Activated naive CD4-positive, alpha-beta T cell treated with anti-CD3 and anti-CD28 coated beads, Interleukin-2, amount 50 U/mL, for 16 hours (primary cell): ENCODE results near the gene OR5AL1.
"Not testable (repeated sequence)": the region's sequence is repeated elsewhere in the genome, so short reads cannot be mapped to it uniquely, and the experiment has no call there.

ENCODE experiments used
- DNase-seq: peaks from one replicate; pipeline ENCODE4 v3.0.0-alpha.2; 2020

OR5AL1 gene

DNA sequence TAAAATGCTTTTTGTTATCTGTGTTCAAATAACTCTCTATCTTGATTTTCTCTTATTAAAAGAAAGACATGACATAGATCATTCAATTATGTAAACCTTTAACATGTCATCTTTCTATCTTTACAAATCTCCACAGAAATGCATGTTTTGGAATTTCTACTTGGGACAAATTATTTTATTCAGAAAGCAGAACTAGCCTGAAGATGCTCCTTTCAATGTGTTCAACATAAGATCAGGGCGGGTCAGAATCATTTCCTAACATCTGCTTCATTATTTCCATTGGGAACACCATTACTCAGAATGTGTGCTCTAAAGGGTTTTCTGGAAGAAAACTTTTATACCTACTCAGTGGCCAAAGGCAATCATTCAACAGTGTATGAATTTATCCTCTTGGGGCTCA is at the start of gene OR5AL1:
Gene OR5AL1, plus strand, starts transcription at position 301 of the 400 bp plus-strand sequence.
- no peak for DNase-seq

DNA sequence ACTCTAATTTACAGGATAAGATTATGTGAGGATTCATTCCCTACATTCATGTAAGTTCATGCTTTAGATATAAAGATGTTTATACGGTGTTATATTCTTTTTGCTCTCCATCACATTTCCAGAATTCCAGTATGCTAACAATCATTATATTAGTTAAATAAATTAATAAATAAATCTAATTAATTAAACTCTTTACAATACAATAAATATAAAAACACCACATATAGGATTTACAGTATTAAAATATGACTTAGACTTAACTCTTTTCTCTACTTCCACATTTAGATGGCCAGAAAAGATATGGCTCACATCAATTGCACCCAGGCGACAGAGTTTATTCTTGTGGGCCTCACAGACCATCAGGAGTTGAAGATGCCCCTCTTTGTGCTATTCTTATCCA is 37.2 kb upstream of the OR5AL1 start, which contains the start of gene OR8U1:
Gene OR8U1, plus strand, starts transcription at position 301 of the 400 bp plus-strand sequence. Its CDS starts 0 bp downstream, at position 301.
- DNase-seq, result no peak

DNA sequence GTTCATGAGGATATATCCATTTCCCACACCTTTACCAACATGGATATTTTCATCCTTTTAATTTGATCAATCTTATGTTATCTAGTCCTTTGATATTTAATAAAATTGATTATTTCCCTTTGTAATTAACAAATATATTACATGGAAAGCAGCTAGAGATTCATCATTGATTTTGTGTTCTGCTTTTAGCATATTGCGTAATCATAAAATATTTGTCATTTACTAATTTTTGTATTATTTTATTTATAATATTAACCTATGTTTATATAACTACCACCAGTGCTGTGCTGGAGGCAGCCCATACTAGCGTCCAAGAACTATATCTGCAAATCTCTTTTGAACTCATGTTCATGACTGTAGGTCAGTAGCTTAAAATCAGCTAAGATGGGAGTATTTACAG is 32.4 kb upstream of the OR5AL1 start:
- DNase-seq, result no peak

DNA sequence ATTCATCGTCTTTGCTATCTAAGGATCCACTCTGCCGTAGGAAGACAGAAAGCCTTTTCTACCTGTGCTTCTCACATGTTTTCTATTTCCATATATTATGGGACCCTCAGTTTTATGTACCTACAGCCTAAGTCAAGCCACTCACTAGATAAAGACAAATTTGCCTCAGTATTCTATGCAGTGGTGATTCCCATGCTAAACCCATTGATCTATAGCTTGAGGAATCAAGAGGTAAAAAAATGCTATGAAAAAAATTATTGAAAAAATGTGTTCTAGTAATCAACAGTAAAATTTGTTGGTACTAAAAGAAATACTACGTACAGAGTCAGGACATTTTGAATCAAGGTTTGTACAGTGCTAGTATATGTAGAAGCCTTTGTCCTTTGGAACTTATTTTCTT is 18.1 kb upstream of the OR5AL1 start:
- no peak for DNase-seq

DNA sequence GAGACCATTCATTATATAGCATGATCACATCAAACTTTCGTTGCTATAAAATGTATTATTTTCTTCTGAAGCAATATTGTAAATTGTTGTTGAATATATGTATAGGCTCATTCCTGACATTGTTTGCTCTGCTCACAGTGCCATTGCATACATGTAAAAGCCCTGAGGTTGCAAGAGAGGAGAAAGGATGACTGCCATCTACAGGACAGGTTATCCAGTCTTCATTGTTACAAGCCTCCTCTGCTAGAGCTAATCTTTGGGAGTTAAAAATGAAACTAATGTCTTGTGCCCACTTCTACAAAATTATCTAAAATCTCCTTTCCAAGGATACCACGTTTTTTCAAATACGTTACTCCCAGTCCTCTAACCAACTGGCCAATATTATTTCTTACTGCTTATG is 16.4 kb upstream of the OR5AL1 start:
- DNase-seq, result no peak

DNA sequence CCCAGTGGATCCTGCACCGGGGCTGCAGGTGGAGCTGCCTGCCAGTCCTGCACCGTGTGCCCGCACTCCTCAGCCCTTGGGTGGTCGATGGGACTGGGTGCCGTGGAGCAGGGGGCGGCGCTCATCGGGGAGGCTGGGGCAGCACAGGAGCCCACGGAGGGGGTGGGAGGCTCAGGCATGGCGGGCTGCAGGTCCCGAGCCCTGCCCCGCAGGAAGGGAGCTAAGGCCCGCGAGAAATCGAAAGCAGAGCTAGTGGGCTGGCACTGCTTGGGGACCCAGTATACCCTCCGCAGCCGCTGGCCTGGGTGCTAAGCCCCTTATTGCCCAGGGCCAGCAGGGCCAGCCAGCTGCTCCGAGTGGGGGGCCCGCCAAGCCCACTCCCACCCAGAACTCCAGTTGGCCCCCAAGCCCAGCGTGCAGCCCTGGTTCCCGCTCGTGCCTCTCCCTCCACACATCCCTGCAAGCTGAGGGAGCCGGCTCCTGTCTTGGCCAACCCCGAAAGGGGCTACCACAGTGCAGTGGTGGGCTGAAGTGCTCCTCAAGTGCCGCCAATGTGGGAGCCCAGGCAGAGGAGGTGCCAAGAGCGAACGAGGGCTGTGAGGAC is 10.5 kb upstream of the OR5AL1 start:
- not testable (repeated sequence) for DNase-seq

DNA sequence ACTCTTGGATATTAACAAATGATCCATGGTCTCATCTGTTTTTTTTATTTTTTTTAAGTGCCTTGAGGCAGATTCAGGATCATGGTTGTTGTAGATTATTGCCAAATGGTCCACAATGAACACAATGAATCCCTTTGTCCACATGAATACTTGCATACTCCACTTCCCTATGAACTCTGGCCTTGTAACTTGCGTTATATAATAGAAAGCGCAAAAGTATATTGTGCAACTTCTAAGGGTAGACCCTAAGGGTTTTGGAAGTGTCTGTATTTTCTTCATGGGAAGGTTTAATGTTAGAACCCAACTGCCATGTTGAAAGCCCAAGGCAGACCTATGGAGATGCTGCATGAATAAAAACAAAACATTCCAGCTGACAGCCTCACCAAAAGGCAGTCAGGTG is 8.1 kb upstream of the OR5AL1 start:
- no peak for DNase-seq

DNA sequence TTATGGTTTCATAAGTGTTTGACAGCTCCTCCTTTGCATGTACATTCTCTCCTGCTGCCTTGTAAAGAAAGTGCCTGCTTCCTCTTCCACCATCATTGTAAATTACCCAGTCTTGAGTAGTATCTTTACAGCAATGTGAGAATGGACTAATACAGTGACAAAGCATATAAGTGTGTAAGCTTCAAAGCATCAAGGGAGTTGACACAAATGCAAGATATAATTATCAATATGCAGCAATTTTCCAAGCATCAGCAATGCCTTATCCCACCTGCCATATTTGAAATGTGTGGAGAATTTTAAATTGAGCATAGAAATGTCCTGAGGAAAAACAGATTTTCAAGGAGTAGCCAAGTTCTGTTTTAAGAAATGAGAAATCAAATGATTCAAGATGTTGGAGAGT is 1.7 kb upstream of the OR5AL1 start:
- DNase-seq, result no peak

DNA sequence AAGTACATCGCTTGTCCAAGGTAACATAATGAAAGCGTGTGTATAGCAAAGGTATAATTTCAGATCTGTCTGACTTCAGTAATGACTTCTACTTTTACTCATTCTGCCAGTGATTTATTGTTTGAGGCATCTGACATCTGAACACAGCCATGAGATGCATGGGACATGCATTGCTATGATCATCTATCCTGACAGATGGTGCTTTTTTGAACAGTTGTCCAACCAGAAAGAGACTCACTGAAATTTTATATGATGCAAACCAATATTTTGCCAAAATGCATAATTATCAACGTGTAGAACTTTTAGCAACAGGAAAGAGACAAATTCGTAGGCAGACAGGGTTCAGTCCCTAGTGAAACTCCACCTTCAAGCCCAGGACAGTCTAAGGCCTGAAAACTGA is 41.0 kb downstream of the OR5AL1 start:
- no peak for DNase-seq

DNA sequence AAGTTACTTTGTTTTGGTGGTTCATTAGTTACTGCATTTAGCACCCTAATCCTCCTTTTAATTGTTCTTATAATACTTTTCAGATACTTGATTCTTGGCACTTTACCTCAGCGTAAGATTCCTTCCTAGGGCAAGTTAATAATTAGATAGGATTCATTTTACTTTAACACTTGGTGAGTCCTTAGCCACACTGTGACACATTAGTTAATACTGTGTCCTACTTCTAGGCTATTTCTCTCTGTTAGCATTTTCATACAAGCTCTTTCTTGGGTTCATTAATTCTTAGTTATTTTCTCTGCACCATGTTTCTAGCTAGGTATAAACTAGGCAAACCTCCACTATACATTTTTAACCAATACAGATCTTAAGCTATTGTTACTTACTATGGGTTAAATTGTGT is 44.6 kb downstream of the OR5AL1 start:
- no peak for DNase-seq
